Heart left ventricle (tissue), 16 donors: Measurements from ENCODE around the gene RBMS1. TPM values are rescaled to one million over a fixed set of nuclear protein-coding genes. Genes with fewer than 3 reads are reported as not detected.

Source experiments
- ATAC-seq, 4 donors: fragments of 200-7000 bp; cut with Tn5 transposase; one replicate each; pipeline ENCODE4 v1.9.1; 2020 to 2022; ENCODE audit warnings: moderate library complexity in 4 of 4, mild to moderate bottlenecking in 3 of 4, moderate number of reproducible peaks in 1 of 4
- DNase-seq, 5 donors: peaks; one replicate each; pipeline ENCODE4 v3.0.0-alpha.2; 2020
- H3K27ac ChIP-seq, 12 donors: fragments of 200-600 bp; sonication (generic) in 4 of 12; one replicate each; pipeline versions ENCODE4 v1.5.0 to v1.8.0; 2016 to 2022; ENCODE audit warnings: mild to moderate bottlenecking in 2 of 12
- H3K27me3 ChIP-seq, 9 donors: fragments of 200-600 bp; sonication (generic) in 2 of 9; one replicate each; pipeline versions ENCODE4 v1.5.1 to v1.8.0; 2016 to 2022; ENCODE audit warnings: mild to moderate bottlenecking in 3 of 9
- H3K36me3 ChIP-seq, 9 donors: fragments of 200-600 bp; sonication (generic) in 2 of 9; one replicate each; pipeline versions ENCODE4 v1.5.0 to v1.8.0; 2018 to 2022; ENCODE audit warnings: mild to moderate bottlenecking in 2 of 9
- H3K4me1 ChIP-seq, 12 donors: fragments of 200-600 bp; sonication (generic) in 4 of 12; one replicate each; pipeline versions ENCODE4 v1.5.0 to v1.8.0; 2016 to 2022; ENCODE audit warnings: mild to moderate bottlenecking in 3 of 12
- H3K4me3 ChIP-seq, 12 donors: fragments of 200-600 bp; sonication (generic) in 4 of 12; one replicate each; pipeline versions ENCODE4 v1.5.0 to v1.8.0; 2017 to 2022; ENCODE audit warnings: mild to moderate bottlenecking in 9 of 12, moderate library complexity in 4 of 12
- H3K9me3 ChIP-seq, 12 donors: fragments of 200-600 bp; sonication (generic) in 4 of 12; one replicate each; pipeline versions ENCODE4 v1.5.0 to v1.8.0; 2016 to 2022; ENCODE audit warnings: mild to moderate bottlenecking in 1 of 12
- CTCF ChIP-seq, 12 donors: fragments of 200-600 bp; sonication (generic) in 4 of 12; IDR thresholded peaks; one replicate each; pipeline versions ENCODE4 v1.5.0 to v1.8.0; 2018 to 2022; ENCODE audit warnings: antibody characterized with exemption in 12 of 12, mild to moderate bottlenecking in 5 of 12
- POLR2A ChIP-seq, 2 donors: fragments of 450-650 bp; IDR thresholded peaks; one replicate each; pipeline ENCODE4 v1.6.1; 2017; ENCODE audit warnings: antibody characterized with exemption in 2 of 2, mild to moderate bottlenecking in 2 of 2, moderate library complexity in 2 of 2
- WGBS, 4 donors: extraction: QIAGEN DNeasy Blood & Tissue Kit in 2 of 4; methylation state at CpG; one replicate each; pipeline versions ENCODE4 v1.1.5 to v1.1.7; 2013 to 2018; 5-methylcytosine and 5-hydroxymethylcytosine counted together
- intact Hi-C, 10 donors: fragments of 100-400 bp; cut with DNase I; formaldehyde crosslinking; loops; one replicate each; pipeline versions ENCODE4 v1.11.1 to v1.14.2; 2022
- polyA plus RNA-seq, 2 donors: library from polyadenylated mRNA; stranded (reverse); fragments of 200-250 nt; gene quantifications; one replicate each; pipeline ENCODE4 v1.2.3, GENCODE V29; 2013
- total RNA-seq, 9 donors: library from RNA; depleted of rRNA in 2 of 9; stranded (reverse); fragments of >200 nt in 2 of 9; fragmentation: NEBNext Ultra II Directional in 3 of 9; extraction: Animal tissue kit (Norgen Biotek cat#: 25700) in 3 of 9; gene quantifications; one replicate each; pipeline versions ENCODE4 v1.1.0 to v1.2.4, GENCODE V29; 2016 to 2023
- donor health status: ischemic (EF 13 %, LVEDD 7.1; RV severe dilation, severe dysfunction).
- donor health status: healthy with polysubstance abuse.
- donor health status: DM: no; HTN: yes; CAD: no.
- donor health status: DM: no; HTN: no; CAD: no.
- donor health status: ischemic (EF 25% LVEDD 6.9; RV normal size, moderate dysfunction).
- donor health status: ischemic (EF 25% LVEDD 5.7; RV mildly dilated, moderate dysfunction).
- donor health status: healthy.
- donor health status: DM: yes; HTN: yes; CAD: no.
- donor health status: ischemic (EF 35%, LVEDD 5.7; RV mildly dilated, moderate dysfunction).
- donor health status: nonischemic (EF 11% LVEDD 7.7; RV severe dilation, severe dysfunction).
- donor health status: DM: yes; HTN: yes; CAD: no.
- donor health status: PGD.
- donor health status: ischemic (EF 29% LVEDD 5.4; RV normal size, mild dysfunction).
- donor health status: nonischemic (EF 23%, LVEDD 6.1; RV moderate dilation, normal function).

RBMS1 gene
- total and polyA plus RNA-seq, 11 donors = 32.4 to 102 (median 52.6) TPM

DNA sequence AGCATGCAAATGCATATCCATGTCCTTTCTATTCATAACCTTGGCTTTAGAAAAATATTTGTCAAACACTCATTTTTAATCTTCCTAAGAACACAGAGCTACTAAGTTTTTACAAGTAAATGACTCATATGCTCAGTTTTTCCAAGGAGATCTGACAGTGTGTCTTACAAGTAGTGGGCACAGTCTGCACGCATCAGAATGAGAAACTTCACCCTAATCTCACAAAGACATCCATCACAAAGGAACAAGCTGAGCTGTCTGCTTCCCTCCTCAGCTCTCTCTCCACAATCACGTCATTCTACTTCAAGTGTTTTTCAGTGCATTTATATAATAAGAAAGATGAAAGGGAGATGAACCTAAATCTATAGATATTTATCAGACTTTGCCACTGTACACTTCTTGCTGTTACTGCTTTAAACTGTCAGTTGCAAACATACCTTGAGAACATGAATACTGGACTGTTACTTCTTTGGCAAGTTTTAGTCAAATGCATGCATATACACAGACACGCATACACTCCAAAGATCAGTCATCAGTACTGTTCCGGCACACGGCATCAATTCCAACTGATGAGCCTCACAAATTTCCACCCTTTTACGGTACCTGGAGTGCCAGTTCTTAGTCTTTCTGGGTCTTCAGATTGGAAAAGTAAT is 75.7 kb downstream of the RBMS1 start:
- peaks cover 0 to 64% (median 32%) of the 10 kb centered on the region in 12 donors for H3K4me1 ChIP-seq
- WGBS, 4 donors = 69 to 79% (median 74%) methylated on average over 6 of the region's 6 CpGs
- no peaks in the 10 kb centered on the region for H3K36me3 ChIP-seq
- intact Hi-C loops = loop anchor here in 2 of 10 donors (10.0 kb wide), 2 partner anchors 93 to 557 kb away; no protein-coding TSS in a partner anchor
- TF ChIP-seq POLR2A (IDR thresholded peaks at IDR 0.05) = no peak
- no peak for TF ChIP-seq CTCF (IDR thresholded peaks at IDR 0.05)
- no peak overlapping the region for H3K4me3 ChIP-seq
- peak overlapping the region in 2 of 12 donors; percentile 29 to 72 for H3K27ac ChIP-seq
- no peak for ATAC-seq
- H3K27me3 ChIP-seq = no peaks in the 10 kb centered on the region
- no peak for DNase-seq
- no peaks in the 10 kb centered on the region for H3K9me3 ChIP-seq

DNA sequence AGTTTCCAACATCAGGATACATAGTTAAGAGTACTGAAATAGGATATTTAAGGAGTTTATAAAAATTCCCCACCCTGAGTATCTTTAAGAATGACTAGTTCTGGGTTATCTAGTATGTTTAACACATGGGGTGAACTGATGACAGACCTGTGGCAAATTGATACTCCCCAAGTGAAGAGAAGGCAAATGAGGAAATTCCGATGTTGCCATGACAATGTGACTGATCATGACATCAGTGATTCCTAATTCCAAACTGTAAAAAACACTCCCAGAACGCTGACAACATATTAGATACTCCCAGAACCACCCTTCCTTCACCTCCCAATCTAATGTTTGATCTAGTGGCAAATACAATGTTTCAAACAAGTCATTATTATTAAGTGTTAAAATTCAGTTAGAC is 77.6 kb downstream of the RBMS1 start:
- H3K27ac ChIP-seq = no peak overlapping the region
- TF ChIP-seq POLR2A (IDR thresholded peaks at IDR 0.05) = no peak
- no peak for TF ChIP-seq CTCF (IDR thresholded peaks at IDR 0.05)
- no peaks in the 10 kb centered on the region for H3K36me3 ChIP-seq
- ATAC-seq (no peak), DNase-seq (no peak)
- intact Hi-C loops = loop anchor here in 2 of 10 donors (10.0 kb wide), 2 partner anchors 91 to 559 kb away; no protein-coding TSS in a partner anchor
- H3K9me3 ChIP-seq = no peaks in the 10 kb centered on the region
- H3K4me1 ChIP-seq = peaks cover 0 to 73% (median 47%) of the 10 kb centered on the region in 12 donors
- WGBS, 4 donors = 50 to 78% (median 71%) methylated on average over 2 of the region's 2 CpGs
- no peak overlapping the region for H3K4me3 ChIP-seq
- no peaks in the 10 kb centered on the region for H3K27me3 ChIP-seq

DNA sequence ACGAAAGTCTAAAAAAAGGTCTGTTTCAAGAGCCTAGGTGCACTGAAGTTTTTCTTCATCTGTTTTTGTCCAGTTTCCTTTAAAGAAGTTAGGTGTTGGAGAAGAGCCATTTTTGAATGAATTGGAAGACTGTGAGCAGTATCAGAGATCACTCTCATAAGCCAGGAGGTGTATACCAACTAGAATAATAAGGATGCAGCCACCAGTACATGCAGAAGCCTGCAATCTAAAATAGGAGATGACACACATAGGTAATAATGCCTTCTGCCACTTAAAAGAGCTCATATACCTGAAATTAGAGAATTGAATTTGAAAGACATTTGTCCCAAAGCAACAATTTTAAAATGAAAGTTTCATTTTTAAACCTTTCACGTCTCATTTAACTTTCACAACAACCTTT is 81.7 kb downstream of the RBMS1 start:
- WGBS, 4 donors = 69 to 83% (median 69%) methylated on average over 2 of the region's 2 CpGs
- H3K36me3 ChIP-seq = no peaks in the 10 kb centered on the region
- H3K4me1 ChIP-seq = peaks cover 2 to 61% (median 37%) of the 10 kb centered on the region in 12 donors
- H3K4me3 ChIP-seq = peak overlapping the region in 1 of 12 donors; percentile 5
- ATAC-seq (no peak), DNase-seq (no peak)
- intact Hi-C loops = loop anchor here in 3 of 10 donors (5.0 to 10.0 kb wide), 3 partner anchors 40 to 563 kb away; no protein-coding TSS in a partner anchor
- peak overlapping the region in 4 of 12 donors; percentile 15 to 87 (median 36) for H3K27ac ChIP-seq
- no peaks in the 10 kb centered on the region for H3K9me3 ChIP-seq
- no peak for TF ChIP-seq CTCF (IDR thresholded peaks at IDR 0.05)
- no peak for TF ChIP-seq POLR2A (IDR thresholded peaks at IDR 0.05)
- no peaks in the 10 kb centered on the region for H3K27me3 ChIP-seq

DNA sequence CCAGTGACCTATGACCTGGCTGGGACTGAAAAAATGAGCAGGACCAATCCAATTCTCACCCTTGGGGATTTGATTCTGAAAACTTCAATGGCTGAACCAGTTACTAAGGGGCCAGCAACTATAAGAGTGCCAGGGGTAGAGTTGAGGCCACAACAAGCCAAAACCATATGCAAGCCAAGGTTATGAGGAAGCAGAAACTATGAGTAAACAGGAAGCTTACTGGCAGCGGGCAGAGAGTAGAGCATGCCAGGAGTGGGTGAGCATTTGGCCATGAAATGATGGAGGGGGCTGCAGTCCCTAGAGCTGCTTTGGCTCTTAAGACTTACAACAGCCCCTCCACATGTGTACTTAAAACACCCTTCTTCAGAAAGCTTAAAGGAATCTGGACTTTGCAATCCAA is 82.4 kb downstream of the RBMS1 start:
- Histone ChIP-seq H3K27ac (peak overlapping the region in 9 of 12 donors; percentile 15 to 87 (median 36)), H3K27me3 (no peaks in the 10 kb centered on the region), H3K9me3 (no peaks in the 10 kb centered on the region), H3K4me3 (no peak overlapping the region), H3K36me3 (no peaks in the 10 kb centered on the region), H3K4me1 (peaks cover 2 to 61% (median 39%) of the 10 kb centered on the region in 12 donors)
- intact Hi-C loops = loop anchor here in 3 of 10 donors (5.0 to 10.0 kb wide), 3 partner anchors 39 to 564 kb away; no protein-coding TSS in a partner anchor
- TF ChIP-seq CTCF (IDR thresholded peaks at IDR 0.05) (no peak), POLR2A (IDR thresholded peaks at IDR 0.05) (no peak)
- DNase-seq = no peak
- WGBS, 4 donors = 16 to 29% (median 23%) methylated on average over 1 of the region's 1 CpG
- ATAC-seq = peak in 2 of 4 donors; percentile 25 to 29
